GM19397 (cell line): Measurements from ENCODE around the gene CXXC1.
"Not testable (repeated sequence)": the region's sequence is repeated elsewhere in the genome, so short reads cannot be mapped to it uniquely, and the experiment has no call there.

Experiments used
- ATAC-seq: cut with Tn5 transposase; IDR thresholded peaks from one replicate; pipeline ENCODE4 v1.9.1; 2021; ENCODE audit warnings: mild to moderate bottlenecking, moderate library complexity; ENCODE audit not compliant: unreplicated experiment

CXXC1 gene

GRCh38 chr18:50287441-50288347, at the start of gene CXXC1:
Gene CXXC1, minus strand, starts transcription at chr18:50287692. Its CDS starts 103 bp downstream, at chr18:50287589.
- peak; percentile 91 for ATAC-seq

GRCh38 chr18:50334546-50335152, 47.2 kb upstream of the CXXC1 start:
- peak; percentile 55 for ATAC-seq

- ATAC-seq = no peak
Measured at GRCh38 chr18:50331691-50332090, 44.2 kb upstream of the CXXC1 start.

DNA sequence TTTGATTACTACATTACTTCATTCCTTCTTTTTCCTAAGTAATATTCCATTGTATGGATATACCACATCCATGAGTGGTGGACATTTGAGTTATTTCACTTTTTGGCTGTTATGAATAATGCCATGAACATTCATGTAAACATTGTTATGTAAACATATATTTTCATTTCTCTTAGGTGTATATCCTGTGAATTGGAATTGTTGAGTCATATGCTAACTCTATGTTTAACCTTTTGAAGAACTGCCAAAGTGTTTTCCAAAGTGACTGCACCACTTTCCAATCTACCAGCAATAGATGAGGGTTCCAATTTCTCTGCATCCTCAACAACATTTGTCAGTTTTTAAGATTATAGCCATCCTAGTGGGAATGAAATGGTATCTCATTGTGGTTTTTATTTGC, 42.7 kb upstream of the CXXC1 start:
- no peak for ATAC-seq

DNA sequence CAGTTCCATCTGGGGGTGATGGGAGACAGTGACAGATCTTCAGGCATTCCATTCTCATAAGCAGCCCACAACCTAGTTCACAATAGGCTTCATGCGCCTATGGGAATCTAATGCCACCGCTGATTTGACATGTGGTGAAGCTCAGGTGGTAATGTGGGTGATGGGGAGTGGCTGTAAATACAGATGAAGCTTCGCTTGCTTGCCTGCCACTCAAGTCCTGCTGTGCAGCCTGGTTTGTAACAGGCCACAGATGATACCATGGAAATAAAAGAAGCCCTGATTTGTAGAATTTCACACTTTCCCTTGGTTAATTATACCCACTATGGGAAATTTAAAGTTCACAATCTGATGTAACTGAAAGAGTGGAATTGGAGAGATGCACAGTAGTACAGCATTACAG, 40.5 kb upstream of the CXXC1 start:
- ATAC-seq = no peak

DNA sequence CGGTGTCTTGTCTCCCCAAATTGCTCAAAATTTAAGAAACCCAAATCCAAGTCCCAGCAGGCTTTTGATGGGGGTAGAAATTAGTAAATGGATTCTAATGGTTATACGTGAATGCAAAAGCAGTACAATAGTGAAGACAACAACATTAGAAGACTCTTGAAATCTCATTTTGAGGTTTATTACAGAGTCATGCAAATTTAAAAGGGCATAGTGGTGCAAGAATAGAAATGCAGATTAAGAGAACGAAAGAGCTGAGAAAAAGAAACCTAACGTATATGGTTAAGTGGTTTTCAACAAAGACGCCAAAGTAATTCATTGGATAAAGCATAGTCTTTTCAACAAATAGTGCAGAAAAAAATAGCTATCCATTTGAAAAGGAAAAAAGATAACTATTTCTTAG, 33.2 kb upstream of the CXXC1 start:
- peak; percentile 52 for ATAC-seq

- ATAC-seq = peak; percentile 69
Measured at GRCh38 chr18:50315100-50315871, 27.8 kb upstream of the CXXC1 start.

GRCh38 chr18:50313873-50314460, 26.5 kb upstream of the CXXC1 start:
- no peak for ATAC-seq

DNA sequence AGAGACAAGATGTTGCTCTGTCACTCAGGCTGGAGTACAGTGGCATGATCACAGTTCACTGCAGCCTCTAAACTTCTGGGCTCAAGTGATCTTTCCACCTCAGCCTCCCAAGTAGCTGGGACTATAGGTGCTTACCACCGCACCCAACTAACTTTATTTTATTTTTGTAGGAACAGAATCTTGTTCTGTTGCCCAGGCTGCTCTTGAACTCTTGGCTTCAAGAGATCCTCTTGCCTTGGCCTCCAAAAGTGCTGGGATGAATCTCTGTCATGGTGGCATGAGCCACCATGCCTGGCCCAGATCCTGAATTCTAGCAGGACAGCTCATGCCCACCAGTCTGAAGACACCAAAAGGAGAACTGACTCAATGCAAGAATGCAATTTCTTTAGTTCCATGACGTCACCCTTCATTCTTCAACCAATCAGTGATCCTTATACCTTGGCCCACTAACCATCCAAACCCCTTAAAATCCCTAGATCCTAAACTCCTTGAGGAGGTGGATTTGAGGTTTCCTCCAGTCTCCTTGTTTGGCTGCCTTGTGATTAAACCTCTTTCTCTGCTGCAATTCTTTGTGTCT, 25.6 kb upstream of the CXXC1 start:
- peak; percentile 40 for ATAC-seq

DNA sequence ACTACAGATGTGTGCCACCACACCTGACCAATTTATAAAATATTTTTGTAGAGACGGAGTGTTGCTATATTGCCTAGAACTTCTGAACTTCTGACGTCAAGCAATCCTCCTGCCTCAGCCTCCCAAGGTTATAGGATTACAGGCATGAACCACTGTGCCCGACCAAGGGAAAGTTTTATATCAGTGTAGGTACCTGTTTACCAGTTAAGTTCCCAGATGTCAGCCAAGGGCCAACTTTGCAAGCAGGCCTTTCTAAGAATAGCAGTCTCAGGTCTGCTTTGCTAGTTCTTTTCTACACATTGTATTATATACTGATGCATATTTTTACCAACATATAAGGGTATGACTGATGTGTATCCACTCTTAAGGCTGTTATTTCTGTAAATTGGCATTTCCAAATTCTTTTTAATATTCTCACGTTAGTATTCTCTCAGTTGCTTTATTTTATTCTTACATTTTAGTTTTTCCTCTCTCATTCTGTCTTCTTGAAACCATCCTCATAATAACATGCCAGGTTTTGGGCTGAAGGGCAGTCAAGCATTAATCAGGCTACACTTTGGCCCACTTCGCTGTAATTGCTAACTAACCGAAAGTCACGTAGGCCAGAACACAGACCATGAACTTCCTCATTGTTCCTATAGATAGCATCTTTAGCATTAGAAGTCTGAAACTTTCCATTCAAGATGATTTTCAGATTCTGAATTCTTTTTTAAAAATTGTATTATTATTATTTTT, 25.0 kb upstream of the CXXC1 start:
- peak; percentile 62 for ATAC-seq

GRCh38 chr18:50311650-50312049, 24.2 kb upstream of the CXXC1 start:
- no peak for ATAC-seq

DNA sequence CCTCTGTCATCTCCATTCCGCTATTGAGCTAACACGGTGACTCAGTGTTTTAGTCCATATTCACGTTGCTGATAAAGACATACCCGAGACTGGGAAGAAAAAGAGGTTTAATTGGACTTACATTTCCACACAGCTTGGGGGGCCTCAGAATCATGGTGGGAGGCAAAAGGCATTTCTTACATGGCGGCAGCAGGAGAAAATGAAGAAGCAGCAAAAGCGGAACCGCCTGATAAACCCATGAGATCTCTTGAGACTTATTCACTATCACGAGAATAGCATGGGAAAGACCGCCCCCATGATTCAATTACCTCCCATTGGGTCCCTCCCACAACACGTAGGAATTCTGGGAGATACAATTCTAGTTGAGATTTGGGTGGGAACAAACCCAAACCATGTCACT, 22.6 kb upstream of the CXXC1 start:
- ATAC-seq = no peak

- not testable (repeated sequence) for ATAC-seq
Measured at GRCh38 chr18:50308851-50309250, 21.4 kb upstream of the CXXC1 start.

GRCh38 chr18:50307738-50308470, 20.4 kb upstream of the CXXC1 start:
- peak; percentile 87 for ATAC-seq

DNA sequence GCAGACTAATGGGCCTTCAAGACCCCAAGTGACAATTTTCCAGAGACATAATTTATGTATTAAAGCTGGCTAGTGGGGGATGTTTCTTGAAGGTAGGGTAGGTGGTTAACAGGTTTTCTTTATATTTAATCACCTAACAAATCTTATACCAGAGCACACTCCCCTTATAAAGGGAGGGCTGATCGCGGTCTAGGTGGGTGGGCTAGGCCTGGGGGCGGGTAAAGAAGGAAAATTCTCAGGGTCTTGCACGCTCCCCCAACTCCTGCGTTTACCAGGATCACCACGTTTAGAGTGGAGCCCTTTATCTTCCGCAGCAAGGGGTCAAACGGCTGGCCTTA, 19.9 kb upstream of the CXXC1 start:
- ATAC-seq = no peak

DNA sequence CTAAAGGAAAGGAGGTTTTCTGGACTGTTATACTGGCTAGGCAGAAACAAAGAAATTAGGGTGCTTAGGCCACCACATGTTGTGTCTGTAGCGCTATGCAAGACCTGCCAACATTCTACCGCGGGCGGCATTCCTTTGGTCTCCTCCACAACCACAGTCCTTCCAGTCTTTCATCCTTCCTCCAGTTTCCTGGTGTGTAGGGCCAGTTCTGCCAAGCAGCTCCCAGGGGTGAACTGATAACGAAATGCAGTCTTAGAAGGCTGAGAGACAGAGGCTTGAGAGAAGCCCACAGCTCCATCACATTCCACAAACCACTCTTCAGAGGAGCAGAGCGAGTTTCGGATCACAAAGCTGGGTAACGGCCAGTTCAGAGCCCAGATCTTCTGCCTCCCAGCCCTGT, 19.5 kb upstream of the CXXC1 start:
- no peak for ATAC-seq

DNA sequence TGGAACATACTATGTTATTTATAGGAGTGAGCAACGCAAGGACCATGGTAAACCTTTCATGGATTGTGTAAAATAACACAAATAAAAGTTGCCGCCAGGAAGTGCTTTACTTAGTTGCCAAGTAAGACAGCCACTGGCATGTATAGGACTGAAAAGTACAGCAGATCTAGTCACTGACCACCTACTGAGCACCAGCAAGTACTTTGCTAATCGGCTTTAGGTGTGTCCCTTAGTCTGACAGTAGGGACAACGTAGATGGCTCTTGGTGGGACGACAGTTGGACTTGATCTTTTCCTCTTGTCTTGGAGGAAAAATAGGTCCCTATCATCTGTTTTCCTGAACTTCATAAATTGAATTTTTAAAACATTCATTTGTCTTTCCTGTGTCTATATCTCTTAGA, 13.6 kb upstream of the CXXC1 start:
- ATAC-seq = no peak

DNA sequence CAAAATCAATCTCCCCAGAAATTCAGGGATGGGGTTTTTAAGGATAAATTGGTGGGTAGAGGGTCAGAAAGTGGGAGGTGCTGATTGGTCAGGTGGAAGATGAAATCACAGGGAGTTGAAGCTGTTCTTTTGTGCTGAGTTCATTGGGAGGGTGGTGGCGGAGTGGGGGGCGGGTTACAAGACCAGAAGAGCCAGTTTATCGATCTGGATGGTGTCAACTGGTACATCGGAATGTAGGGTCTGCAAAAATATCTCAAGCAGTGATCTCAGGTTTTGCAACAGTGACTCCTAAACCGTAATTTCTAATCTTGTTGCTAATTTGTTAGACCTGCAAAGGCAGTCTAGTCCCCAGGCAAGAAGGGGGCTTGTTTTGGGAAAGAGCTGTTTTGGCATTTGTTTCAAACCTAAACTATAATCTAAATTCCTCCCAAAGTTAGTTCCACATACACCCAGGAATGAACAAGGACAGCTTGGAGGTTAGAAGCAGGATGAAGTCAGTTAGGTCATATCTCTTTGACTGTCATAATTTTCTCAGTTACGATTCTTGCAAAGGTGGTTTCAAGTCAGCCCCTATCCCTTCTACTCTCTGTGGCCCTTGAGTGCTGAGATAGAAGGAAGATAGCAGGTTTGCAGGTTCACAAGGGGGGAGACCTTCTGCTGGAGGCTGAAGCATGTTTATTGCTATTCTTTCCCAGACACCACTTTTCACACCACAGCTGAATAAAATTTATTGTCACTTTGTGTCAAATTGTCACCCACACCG, 12.3 kb upstream of the CXXC1 start:
- ATAC-seq = no peak
